Measurements from ENCODE around the gene ARHGEF18.

DNA sequence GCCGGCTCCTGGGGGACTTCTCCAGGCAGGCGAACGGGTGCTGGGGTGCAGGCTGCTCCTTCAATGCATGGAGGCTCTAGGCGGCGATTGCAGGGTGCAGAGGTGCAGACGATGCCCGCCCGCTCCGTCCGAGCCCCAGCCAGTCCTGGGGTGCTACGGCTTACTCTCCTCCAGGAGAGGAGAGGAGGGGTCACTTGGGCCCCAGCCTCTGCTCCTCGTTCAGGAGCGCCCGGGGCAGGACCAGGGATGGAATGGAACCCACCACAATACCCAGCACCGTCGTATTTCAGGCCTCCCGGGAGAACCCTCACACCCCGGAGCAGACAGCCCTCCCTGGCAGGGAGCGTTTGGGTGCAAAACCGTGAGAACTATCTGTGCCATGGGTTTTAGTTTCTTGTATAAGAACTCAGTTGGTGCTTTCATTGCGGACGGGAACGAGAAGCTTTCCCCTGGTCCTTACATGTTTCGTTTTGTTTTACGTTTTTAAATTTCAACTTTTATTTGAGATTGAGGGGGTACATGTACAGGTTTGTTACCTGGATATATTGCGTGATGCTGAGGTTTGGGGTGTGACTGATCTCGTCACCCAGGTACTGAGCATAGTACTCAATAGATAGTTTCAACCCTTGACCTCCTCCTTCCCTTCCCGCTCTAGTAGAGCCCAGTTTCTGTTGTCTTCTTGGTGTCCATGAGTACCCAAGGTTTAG is 46.8 kb downstream of the ARHGEF18 start:
- TF ChIP-seq, protein P1, sequence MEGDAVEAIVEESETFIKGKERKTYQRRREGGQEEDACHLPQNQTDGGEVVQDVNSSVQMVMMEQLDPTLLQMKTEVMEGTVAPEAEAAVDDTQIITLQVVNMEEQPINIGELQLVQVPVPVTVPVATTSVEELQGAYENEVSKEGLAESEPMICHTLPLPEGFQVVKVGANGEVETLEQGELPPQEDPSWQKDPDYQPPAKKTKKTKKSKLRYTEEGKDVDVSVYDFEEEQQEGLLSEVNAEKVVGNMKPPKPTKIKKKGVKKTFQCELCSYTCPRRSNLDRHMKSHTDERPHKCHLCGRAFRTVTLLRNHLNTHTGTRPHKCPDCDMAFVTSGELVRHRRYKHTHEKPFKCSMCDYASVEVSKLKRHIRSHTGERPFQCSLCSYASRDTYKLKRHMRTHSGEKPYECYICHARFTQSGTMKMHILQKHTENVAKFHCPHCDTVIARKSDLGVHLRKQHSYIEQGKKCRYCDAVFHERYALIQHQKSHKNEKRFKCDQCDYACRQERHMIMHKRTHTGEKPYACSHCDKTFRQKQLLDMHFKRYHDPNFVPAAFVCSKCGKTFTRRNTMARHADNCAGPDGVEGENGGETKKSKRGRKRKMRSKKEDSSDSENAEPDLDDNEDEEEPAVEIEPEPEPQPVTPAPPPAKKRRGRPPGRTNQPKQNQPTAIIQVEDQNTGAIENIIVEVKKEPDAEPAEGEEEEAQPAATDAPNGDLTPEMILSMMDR (IDR thresholded peaks at IDR 0.05; ENCODE audit: insufficient read depth, low read depth, low read length), result no peak
- TF ChIP-seq EZH2 (IDR thresholded peaks at IDR 0.05; ENCODE audit: insufficient read depth, low read length), result no peak
